Transverse colon (tissue), 4 donors: Measurements from ENCODE around the gene NFIA.

ENCODE experiments used
- POLR2A ChIP-seq: fragments of 450-650 bp; IDR thresholded peaks from one replicate; pipeline ENCODE4 v1.6.1; 2016; ENCODE audit warnings: antibody characterized with exemption, mild to moderate bottlenecking, moderate library complexity
- POLR2AphosphoS5 ChIP-seq, 3 donors: sonication (generic); formaldehyde crosslinking; IDR thresholded peaks; one replicate each; pipeline ENCODE4 v1.6.1; 2016; ENCODE audit warnings: antibody characterized with exemption in 3 of 3
- TF ChIP-seq, protein P1 (sequence below), 5 experiments: fragments of 200-600 bp in 3 of 5; fragments of 450-650 bp in 2 of 5; sonication (generic) in 3 of 5; IDR thresholded peaks; 1 replicate in 2 of 5; 2 replicates in 3 of 5; pipeline ENCODE4 v1.5.1; 2016 to 2017; ENCODE audit warnings: antibody characterized with exemption in 5 of 5, inconsistent platforms in 3 of 5, mild to moderate bottlenecking in 2 of 5, moderate library complexity in 1 of 5

GRCh38 chr1:61287014-61287413 is 204.7 kb downstream of the NFIA start:
- TF ChIP-seq, protein P1, sequence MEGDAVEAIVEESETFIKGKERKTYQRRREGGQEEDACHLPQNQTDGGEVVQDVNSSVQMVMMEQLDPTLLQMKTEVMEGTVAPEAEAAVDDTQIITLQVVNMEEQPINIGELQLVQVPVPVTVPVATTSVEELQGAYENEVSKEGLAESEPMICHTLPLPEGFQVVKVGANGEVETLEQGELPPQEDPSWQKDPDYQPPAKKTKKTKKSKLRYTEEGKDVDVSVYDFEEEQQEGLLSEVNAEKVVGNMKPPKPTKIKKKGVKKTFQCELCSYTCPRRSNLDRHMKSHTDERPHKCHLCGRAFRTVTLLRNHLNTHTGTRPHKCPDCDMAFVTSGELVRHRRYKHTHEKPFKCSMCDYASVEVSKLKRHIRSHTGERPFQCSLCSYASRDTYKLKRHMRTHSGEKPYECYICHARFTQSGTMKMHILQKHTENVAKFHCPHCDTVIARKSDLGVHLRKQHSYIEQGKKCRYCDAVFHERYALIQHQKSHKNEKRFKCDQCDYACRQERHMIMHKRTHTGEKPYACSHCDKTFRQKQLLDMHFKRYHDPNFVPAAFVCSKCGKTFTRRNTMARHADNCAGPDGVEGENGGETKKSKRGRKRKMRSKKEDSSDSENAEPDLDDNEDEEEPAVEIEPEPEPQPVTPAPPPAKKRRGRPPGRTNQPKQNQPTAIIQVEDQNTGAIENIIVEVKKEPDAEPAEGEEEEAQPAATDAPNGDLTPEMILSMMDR (IDR thresholded peaks at IDR 0.05), result no peak
- TF ChIP-seq POLR2A (no peak), POLR2AphosphoS5 (IDR thresholded peaks at IDR 0.05) (no peak)
